ENCODE results near the gene TMEM62. TPM values are rescaled to one million over a fixed set of nuclear protein-coding genes. Genes with fewer than 3 reads are reported as not detected.

TMEM62 gene
- total RNA-seq, result 25.7 and 34.0 TPM in 2 replicates
- polyA plus RNA-seq, result 14.4 and 17.3 TPM in 2 replicates

DNA sequence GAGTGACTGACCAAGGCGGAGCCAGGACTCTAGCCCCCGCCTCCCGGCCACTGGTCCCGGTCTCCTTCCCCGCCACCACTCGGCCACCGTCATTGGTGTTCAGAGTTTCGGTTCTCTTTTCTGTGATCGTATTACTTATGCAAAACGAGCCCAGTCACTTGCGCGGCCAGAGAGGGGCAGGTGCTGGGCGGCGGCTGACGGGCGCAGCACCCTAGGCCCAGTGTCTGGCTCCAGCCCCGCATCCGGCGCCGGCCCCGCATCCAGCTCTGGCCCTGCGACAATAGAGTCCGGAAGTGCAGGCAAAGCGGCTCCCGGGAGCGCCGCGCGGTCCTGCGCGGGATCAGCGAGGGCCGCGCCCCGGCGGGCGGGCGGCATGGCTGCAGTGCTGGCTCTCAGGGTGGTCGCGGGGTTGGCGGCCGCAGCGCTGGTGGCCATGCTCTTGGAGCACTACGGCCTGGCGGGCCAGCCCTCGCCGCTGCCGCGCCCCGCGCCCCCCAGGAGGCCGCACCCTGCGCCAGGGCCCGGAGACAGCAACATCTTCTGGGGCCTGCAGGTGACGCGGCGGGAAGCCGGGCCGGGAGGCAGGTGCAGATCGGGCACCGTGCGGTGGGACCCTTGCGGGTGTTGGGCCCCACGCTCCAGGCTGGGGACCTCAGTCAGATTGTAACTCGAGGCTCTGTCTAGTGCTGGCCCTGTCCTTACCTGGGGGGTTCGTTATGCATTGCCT lies at the start of gene TMEM62:
Gene TMEM62, plus strand, starts transcription at position 157 of the 727 bp plus-strand sequence. Its CDS starts 217 bp downstream, at position 374.
- H2AFZ ChIP-seq, result peak within 1 kb of the TSS; percentile 93
- peaks cover 4% of the 10 kb centered on the region for H3K4me1 ChIP-seq (ENCODE audit: insufficient read depth)
- H3K4me3 ChIP-seq, result peak within 1 kb of the TSS; percentile 41
- H3K9me3 ChIP-seq (ENCODE audit: low read depth), result no peaks in the 10 kb centered on the region
- DNase-seq (ENCODE audit: low spot score), result peak; percentile 82
- TF ChIP-seq EZH2phosphoT487 (IDR thresholded peaks at IDR 0.05; ENCODE audit: low read depth, severe bottlenecking, unreplicated experiment), result no peak
- TF ChIP-seq EZH2 (IDR thresholded peaks at IDR 0.05; ENCODE audit: borderline replicate concordance), result no peak
- TF ChIP-seq, protein P1, sequence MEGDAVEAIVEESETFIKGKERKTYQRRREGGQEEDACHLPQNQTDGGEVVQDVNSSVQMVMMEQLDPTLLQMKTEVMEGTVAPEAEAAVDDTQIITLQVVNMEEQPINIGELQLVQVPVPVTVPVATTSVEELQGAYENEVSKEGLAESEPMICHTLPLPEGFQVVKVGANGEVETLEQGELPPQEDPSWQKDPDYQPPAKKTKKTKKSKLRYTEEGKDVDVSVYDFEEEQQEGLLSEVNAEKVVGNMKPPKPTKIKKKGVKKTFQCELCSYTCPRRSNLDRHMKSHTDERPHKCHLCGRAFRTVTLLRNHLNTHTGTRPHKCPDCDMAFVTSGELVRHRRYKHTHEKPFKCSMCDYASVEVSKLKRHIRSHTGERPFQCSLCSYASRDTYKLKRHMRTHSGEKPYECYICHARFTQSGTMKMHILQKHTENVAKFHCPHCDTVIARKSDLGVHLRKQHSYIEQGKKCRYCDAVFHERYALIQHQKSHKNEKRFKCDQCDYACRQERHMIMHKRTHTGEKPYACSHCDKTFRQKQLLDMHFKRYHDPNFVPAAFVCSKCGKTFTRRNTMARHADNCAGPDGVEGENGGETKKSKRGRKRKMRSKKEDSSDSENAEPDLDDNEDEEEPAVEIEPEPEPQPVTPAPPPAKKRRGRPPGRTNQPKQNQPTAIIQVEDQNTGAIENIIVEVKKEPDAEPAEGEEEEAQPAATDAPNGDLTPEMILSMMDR (IDR thresholded peaks at IDR 0.05; ENCODE audit: poor library complexity), result no peak
- peak within 1 kb of the TSS; percentile 91 for H3K4me2 ChIP-seq
- no peaks in the 10 kb centered on the region for H3K27me3 ChIP-seq
- peak within 1 kb of the TSS; percentile 85 for H3K27ac ChIP-seq
- no peaks in the 10 kb centered on the region for H3K9me2 ChIP-seq (replicated peaks; ENCODE audit: insufficient read depth)
- no peaks in the 10 kb centered on the region for H3K36me3 ChIP-seq (replicated peaks; ENCODE audit: insufficient read depth, low read depth)
- peaks cover 14% of the 10 kb centered on the region for H3K79me2 ChIP-seq
- WGBS (ENCODE audit: low lambda C conversion rate, missing lambda C conversion rate), result under 1% methylated on average over 59 of the region's 66 CpGs
- H4K20me1 ChIP-seq (ENCODE audit: insufficient read depth, poor library complexity, severe bottlenecking), result no peaks in the 10 kb centered on the region

DNA sequence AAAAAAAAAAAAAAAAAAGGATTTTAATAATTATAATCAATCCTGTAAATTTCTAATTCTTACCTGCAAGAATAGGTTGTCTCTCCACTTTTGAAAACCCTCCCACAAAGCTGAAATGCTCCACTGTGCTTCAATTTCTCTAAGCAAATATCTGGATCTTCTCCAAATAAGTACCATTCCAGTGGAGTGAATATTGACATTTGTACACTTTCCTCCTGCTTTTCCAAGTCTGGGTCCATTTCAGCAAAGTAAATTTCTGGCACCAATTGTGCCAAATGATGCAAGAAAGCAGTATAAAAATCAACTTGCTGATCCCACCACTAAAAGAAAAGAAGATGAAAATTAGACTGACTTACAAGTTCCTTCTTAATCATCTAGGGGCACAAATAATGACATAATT lies 47.5 kb upstream of the TMEM62 start:
- H3K9me3 ChIP-seq (ENCODE audit: low read depth), result no peaks in the 10 kb centered on the region

DNA sequence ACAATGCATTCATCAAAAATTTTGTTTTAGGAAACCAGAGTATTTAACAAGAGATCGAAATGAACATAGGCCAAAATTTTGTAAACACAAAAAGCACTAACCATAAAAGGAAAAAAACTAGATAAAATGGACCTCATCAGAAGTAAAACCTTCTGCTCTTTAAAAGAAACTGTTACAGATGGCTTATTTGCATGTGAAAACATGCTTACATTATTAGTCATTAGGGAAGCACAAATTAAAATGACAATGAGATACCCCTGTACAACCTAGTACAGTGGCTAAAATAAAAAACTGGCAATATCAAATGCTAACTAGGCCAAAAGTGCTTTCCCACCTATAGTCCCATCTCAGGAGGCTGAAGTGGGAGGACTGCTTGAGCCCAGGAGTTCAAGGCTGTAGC lies 46.8 kb upstream of the TMEM62 start:
- Histone ChIP-seq H3K36me3 (replicated peaks; ENCODE audit: insufficient read depth, low read depth) (no peaks in the 10 kb centered on the region), H4K20me1 (ENCODE audit: insufficient read depth, poor library complexity, severe bottlenecking) (peaks cover 8% of the 10 kb centered on the region), H3K27ac (no peak overlapping the region), H3K9me3 (ENCODE audit: low read depth) (no peaks in the 10 kb centered on the region), H3K4me2 (no peak overlapping the region), H3K4me3 (no peak overlapping the region), H3K4me1 (ENCODE audit: insufficient read depth) (no peaks in the 10 kb centered on the region), H3K79me2 (peaks cover 58% of the 10 kb centered on the region), H3K27me3 (no peaks in the 10 kb centered on the region), H3K9me2 (replicated peaks; ENCODE audit: insufficient read depth) (no peaks in the 10 kb centered on the region), H2AFZ (no peak overlapping the region)
- no peak for DNase-seq (ENCODE audit: low spot score)
- WGBS (ENCODE audit: low lambda C conversion rate, missing lambda C conversion rate), result 100% methylated on average over 1 of the region's 1 CpG
- TF ChIP-seq EZH2 (IDR thresholded peaks at IDR 0.05; ENCODE audit: borderline replicate concordance) (no peak), EZH2phosphoT487 (IDR thresholded peaks at IDR 0.05; ENCODE audit: low read depth, severe bottlenecking, unreplicated experiment) (no peak)
- TF ChIP-seq, protein P1 (IDR thresholded peaks at IDR 0.05; ENCODE audit: poor library complexity), result no peak

More for the DNA sequence above, 47.5 kb upstream of the TMEM62 start:
- H2AFZ ChIP-seq, result no peak overlapping the region
- no peak for DNase-seq (ENCODE audit: low spot score)
- H3K79me2 ChIP-seq, result peaks cover 51% of the 10 kb centered on the region
- H3K27me3 ChIP-seq, result no peaks in the 10 kb centered on the region
- no peak overlapping the region for H3K27ac ChIP-seq
- TF ChIP-seq EZH2 (IDR thresholded peaks at IDR 0.05; ENCODE audit: borderline replicate concordance) (no peak), EZH2phosphoT487 (IDR thresholded peaks at IDR 0.05; ENCODE audit: low read depth, severe bottlenecking, unreplicated experiment) (no peak)
- TF ChIP-seq, protein P1 (IDR thresholded peaks at IDR 0.05; ENCODE audit: poor library complexity), result no peak
- no peaks in the 10 kb centered on the region for H3K9me2 ChIP-seq (replicated peaks; ENCODE audit: insufficient read depth)
- no peaks in the 10 kb centered on the region for H3K4me1 ChIP-seq (ENCODE audit: insufficient read depth)
- no peaks in the 10 kb centered on the region for H3K36me3 ChIP-seq (replicated peaks; ENCODE audit: insufficient read depth, low read depth)
- peaks cover 8% of the 10 kb centered on the region for H4K20me1 ChIP-seq (ENCODE audit: insufficient read depth, poor library complexity, severe bottlenecking)
- no peak overlapping the region for H3K4me2 ChIP-seq
- no peak overlapping the region for H3K4me3 ChIP-seq

Measured in hepatocyte (in vitro differentiated cells).